ENCODE measurements around the gene RPL35.
"Not testable (repeated sequence)": the region's sequence is repeated elsewhere in the genome, so short reads cannot be mapped to it uniquely, and the experiment has no call there.

RPL35 gene

GRCh38 chr9:124852121-124852828, 9.5 kb downstream of the RPL35 start:
- no peak for DNase-seq

- no peak for DNase-seq
Observed at GRCh38 chr9:124849801-124850200, 12.0 kb downstream of the RPL35 start.

DNA sequence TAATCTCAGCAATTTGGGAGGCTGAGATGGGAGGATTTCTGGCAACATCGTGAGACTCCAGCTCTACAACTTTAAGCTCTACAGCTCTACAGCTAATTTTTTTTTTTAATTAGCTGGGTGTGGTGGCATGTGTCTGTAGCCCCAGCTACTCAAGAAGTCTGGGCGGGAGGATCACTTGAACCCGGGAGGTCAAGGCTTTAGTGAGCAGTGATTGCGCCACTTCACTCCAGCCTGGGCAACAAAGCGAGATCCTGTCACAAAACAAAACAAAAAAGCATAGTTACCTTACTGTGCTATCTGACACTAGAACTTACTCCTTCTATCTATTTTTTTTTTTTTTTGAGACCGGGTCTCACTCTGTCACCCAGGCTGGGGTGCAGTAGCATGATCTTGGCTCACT, 14.8 kb downstream of the RPL35 start:
- DNase-seq, result no peak

DNA sequence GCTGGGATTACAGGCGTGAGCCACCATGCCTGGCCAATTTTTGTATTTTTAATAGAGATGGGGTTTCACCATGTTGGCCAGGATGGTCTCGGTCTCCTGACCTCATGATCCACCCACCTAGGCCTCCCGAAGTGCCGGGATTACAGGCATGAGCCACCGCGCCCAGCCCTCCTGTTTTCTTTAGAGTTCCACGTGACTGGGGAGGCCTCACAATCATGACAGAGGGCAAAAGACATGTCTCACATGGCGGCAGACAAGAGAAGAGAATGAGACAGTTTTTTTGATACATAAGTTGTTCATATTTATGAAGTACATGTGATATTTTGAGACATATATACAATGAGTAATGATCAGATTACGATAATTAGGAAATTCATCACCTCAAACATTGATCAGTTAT, 15.3 kb downstream of the RPL35 start:
- DNase-seq, result not testable (repeated sequence)

DNA sequence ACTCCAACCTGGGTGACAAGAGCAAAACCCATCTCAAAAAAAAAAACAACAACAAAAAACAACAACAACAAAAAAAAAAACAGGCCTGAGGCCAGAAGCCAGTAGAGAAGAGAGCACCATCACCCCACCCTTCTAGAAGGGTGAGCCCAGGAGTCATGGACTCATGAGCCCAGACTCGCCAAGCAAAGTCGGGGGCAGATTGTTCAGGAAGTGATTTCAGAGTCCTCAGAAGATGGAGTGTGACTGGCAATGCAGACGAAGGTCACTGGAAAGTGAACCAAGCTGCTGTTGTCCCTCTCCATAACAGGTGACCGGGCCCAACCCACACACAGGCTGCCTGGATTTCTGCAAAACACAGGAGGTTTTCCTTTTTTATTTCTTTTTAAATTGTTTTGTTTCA, 17.5 kb downstream of the RPL35 start:
- no peak for DNase-seq

DNA sequence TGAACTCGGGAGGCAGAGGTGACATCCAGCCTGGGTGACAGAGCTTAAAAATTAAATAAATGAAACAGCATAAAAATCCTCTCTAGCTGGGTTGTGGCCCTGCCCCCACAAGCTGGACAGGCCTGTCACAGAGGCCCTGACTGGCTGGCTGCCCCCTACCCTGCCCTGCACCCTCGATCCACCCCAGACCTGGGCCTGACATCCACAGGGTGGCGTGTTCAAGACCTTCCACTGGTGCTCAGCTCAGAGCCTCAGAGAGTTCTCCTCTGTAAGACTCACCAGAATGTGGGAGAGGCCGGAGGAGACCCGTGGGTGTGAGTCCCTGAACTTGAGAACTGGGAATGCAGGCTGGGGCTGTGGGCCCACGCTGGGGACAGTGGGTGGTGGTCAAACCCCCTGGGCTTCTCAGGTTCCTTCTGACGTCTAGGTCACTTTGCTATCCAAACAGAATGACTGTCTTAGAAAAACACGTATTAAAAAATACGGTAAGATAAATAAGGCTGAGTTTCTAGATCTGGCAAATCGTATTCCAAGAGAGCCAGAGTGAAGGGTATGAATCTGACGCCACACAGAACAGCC, 18.2 kb downstream of the RPL35 start:
- DNase-seq, result no peak

GRCh38 chr9:124841075-124841821, 20.5 kb downstream of the RPL35 start:
- no peak for DNase-seq

DNA sequence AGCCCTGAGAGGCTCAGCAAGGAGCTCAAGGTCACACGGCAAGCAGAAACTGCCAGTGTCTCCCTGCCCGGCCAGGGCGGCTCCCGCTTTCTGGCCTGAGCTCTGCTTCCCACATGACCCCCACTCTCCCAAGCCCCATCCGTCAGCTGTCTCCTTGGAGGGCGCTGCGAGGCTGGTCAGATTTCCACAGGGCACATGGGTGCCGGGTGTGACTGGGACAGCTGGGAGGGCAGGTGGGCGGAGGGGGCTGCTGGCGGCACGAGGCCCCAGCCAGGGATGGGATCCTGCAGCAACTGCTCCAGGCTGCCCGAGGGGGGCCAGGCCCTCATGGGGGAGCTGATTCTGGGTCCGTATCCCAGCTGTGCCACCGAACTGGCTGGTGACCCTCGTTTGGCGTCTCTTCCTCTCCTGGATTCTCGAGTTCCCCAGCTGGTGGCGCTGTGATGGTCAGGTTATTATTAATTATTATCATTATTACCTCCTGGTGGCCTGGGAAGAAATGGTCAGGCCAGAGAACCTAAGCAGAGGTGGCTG, 21.4 kb downstream of the RPL35 start:
- no peak for DNase-seq

DNA sequence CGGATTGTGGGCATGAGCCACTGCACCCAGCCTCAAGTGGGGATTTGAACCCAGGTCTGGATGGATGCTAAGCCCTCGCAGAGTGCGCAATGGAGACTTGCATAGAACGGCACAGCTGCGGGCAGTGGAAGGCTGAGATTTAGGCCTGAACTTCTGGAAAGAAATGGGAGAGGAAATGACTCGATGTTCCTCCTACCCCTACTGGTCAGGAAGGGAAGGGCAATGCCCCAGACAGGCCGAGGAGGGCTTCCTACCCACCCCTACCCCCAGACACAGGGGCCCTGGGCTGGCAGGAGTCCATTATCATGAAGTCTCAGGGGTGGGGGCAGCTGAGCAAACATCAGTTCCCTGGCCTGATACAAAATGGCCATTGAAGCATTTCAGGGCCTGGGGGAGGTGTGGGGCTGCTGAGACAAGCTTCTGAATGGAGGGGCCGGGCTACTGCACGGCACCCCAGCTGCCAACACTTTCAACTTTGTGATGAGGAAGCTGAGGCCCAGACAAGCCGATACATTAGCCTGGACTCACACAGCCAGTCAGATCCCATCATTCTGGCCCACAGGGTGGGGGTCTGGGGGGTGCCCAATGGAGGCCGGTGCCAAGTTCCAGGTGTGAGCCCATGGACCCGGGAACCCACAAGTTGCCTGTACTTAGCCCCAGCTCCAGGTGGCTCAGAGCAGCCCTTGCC, 22.0 kb downstream of the RPL35 start:
- DNase-seq, result no peak

DNA sequence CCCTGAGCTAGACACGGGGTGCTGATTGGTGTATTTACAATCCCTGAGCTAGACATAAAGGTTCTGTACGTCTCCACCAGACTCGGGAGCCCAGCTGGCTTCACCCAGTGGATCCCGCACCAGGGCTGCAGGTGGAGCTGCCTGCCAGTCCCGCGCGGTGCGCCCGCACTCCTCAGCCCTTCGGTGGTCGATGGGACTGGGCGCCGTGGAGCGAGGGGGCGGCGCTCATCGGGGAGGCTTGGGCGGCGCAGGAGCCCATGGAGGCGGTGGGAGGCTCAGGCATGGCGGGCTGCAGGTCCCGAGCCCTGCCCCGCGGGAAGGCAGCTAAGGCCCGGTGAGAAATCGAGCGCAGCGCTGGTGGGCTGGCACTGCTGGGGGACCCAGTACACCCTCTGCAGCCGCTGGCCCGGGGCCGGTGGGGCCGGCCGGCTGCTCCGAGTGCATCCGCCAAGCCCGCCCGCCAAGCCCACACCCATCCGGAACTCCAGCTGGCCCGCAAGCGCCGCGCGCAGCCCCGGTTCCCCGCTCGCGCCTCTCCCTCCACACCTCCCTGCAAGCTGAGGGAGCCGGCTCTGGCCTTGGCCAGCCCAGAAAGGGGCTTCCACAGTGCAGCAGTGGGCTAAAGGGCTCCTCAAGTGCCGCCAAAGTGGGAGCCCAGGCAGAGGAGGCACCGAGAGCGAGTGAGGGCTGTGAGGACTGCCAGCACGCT, 23.0 kb downstream of the RPL35 start:
- DNase-seq, result not testable (repeated sequence)

DNA sequence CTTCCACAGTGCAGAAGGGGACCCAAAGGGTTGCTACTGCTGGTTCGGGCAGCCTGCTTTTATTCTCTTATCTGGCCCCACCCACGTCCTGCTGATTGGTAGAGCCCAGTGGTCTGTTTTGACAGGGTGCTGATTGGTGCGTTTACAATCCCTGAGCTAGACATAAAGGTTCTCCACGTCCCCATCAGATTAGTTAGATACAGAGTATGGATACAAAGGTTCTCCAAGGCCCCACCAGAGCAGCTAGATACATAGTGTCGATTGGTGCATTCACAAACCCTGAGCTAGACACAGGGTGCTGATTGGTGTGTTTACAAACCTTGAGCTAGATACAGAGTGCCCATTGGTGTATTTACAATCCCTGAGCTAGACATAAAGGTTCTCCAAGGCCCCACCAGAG, 23.6 kb downstream of the RPL35 start:
- DNase-seq, result not testable (repeated sequence)

- no peak for DNase-seq
Observed at GRCh38 chr9:124835026-124835557, 26.7 kb downstream of the RPL35 start.

DNA sequence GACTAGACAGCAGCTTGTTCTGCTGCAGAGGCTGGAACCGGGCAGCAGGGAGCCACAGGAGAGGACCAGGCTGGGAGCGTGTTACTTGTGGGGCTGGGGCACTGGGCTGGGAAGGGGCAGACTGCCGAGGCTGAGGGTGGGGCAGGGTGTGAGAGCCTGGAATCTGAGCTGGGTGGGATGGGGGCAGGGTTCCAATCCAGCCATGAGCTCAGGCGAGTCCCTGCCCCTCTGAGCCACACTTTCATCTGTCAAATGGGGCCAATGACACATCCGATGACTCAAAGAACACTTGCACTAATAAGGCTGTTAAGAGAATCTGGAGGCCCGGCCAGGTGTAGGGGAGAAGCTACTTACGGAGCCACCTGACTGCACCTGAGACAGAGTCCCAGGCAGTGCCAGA, 27.2 kb downstream of the RPL35 start:
- DNase-seq, result no peak

- no peak for DNase-seq
Observed at GRCh38 chr9:124831642-124832364, 30.0 kb downstream of the RPL35 start.

- DNase-seq, result no peak
Observed at GRCh38 chr9:124830593-124830992, 31.2 kb downstream of the RPL35 start.

- DNase-seq, result no peak
Observed at GRCh38 chr9:124829334-124829669, 32.5 kb downstream of the RPL35 start.

DNA sequence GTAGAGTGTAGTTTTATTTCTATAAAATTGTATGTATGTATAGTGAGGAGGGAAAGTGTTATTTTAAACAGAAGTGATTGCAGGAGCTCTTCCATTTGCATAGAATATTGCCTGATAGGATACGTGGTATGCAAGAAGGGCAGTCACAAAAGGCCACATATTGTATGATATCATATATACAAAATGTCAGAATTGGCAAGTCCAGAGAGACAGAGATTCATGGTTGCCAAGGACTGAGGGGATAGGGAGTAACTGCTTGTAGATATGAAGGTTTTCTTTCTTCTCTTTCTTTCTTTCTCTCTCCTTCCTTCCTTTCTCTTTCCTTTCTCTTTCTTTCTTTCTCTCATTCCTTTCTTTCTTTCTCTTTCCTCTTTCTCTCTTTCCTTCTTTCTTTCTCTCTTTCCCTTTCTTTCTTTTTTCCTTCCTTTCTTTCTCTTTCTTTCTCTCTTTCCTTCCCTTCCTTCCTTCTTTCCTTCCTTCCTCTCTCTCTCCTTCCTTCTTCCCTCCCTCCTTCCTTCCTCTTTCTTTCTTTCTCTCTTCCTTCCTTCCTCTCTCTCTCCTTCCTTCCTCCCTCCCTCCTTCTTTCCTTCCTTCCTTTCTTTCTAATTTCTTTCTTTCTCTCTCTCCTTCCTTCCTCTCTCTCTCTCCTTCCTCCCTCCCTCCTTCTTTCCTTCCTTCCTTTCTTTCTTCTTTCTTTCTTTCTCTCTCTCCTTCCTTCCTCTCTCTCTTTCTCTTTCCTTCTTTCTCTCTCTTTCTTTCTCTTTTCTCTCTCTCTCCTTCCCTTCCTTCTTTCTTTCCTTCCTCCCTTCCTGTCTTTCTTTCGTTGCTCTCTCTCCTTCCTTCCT, 33.0 kb downstream of the RPL35 start:
- DNase-seq, result no peak

GRCh38 chr9:124820698-124821623, 40.8 kb downstream of the RPL35 start:
- DNase-seq, result no peak

- DNase-seq, result no peak
Observed at GRCh38 chr9:124818431-124819281, 43.1 kb downstream of the RPL35 start.

All from stimulated activated CD4-positive, alpha-beta T cell treated with anti-CD3 and anti-CD28 coated beads, Interleukin-2, amount 100 ng/mL, for 48 hours (primary cell).